ENCODE results near the gene CROCC2.

Gene CROCC2

GRCh38 chr2:240925191-240925567 lies 19.0 kb downstream of the CROCC2 start:
- no peak for DNase-seq

- DNase-seq, result no peak
Measured at GRCh38 chr2:240925568-240926515, 19.7 kb downstream of the CROCC2 start.

- no peak for DNase-seq
Measured at GRCh38 chr2:240926516-240927389, 20.6 kb downstream of the CROCC2 start.

DNA sequence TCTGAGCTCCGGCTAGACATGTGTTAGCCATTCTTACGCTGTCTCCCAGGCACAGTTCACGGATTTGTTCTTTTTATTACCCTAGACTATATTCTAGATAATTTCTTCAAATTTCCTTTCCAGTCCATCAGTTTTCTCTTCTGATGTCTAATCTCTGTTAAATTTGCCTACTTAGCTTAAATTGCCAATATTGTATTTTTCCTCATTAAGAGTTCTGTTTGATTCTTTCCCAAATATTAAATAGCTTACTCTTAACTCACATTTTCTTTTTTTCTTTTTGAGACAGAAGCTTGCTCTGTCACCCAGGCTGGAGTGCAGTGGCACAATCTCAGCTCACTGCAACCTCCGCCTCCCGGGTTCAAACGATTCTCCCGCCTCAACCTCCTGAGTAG lies 21.2 kb downstream of the CROCC2 start:
- no peak for DNase-seq

GRCh38 chr2:240928476-240929363 lies 22.6 kb downstream of the CROCC2 start:
- DNase-seq, result no peak

- no peak for DNase-seq
Measured at GRCh38 chr2:240929364-240930095, 23.4 kb downstream of the CROCC2 start.

- DNase-seq, result no peak
Measured at GRCh38 chr2:240930096-240930630, 24.0 kb downstream of the CROCC2 start.

- no peak for DNase-seq
Measured at GRCh38 chr2:240930631-240931318, 24.6 kb downstream of the CROCC2 start.

DNA sequence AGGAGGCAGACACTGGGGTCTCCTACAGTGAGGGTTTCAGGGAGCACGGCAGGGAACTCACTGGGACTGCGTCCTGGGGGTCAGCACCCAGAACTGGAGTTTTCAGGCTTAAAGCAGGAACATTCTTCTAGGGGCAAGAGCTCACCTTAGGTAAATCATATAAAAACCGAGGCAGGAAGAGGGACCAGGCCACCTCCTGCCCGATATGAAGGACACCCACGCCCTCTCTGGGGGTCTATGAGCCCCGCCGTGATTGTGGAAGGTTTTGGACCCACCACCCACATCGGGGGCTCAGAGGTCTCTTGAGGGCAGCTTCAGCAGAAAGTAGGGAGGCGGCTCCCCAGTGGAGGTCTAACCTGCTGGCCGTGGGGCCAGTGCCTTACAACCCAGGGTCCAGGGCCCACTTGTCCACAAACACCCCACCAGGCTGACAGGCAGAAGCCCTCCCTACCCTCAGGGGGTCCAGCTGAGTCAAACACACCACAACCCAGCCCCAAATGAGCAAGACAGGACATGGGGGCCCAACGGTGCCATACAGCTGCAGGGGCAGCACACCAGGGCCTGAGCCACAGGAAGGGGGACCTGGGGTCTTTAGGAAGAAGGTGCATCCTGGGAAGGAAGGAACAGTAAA lies 25.3 kb downstream of the CROCC2 start:
- no peak for DNase-seq

GRCh38 chr2:240932001-240932723 lies 26.0 kb downstream of the CROCC2 start:
- DNase-seq, result no peak

GRCh38 chr2:240932724-240933047 lies 26.6 kb downstream of the CROCC2 start:
- DNase-seq, result no peak

DNA sequence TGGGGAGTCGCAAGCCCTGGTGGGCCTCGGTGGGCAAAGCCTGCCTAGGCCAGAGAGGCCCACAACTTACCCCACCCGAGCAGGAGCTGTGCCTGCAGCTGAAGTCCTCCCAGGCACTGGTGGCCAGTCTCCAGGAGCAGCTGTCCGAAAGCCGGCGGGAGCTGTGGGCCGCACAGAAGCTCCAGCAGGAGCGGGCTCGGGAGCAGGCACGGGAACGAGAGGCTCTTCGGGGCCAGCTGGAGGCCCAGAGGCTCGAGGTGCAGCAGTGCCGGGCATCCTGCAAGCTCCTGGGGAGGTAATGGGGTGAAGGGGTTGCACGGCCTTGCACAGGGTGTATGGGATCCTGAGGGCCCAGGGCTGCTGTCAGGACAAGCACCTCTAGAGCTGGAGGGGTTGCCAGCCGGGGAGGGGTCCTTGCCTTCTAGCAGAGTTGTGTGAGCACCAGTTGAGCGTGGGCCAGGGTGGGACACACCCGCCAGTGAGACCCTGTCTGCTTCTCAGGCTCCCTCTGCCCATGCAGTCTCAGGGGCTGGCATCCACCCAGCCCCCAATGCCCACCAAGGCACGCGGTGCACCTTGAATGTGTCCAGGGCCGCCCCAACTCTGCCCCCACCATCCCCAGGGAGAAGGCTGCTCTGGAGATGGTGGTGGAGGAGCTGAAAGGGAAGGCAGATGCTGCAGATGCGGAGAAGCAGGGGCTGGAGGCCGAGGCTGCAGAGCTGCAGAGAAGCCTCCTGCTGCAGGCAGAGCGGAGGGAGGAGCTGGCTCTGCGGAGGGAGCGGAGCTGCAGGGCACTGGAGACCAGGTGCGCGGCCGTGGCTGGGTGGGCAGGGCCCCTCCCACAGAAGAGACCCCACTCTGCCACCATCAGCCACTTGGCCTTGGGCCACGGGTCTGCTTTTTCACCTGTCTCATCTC lies 27.2 kb downstream of the CROCC2 start:
- DNase-seq, result no peak

GRCh38 chr2:240933966-240934700 lies 28.0 kb downstream of the CROCC2 start:
- DNase-seq, result no peak

GRCh38 chr2:240934701-240935102 lies 28.6 kb downstream of the CROCC2 start:
- DNase-seq, result no peak

DNA sequence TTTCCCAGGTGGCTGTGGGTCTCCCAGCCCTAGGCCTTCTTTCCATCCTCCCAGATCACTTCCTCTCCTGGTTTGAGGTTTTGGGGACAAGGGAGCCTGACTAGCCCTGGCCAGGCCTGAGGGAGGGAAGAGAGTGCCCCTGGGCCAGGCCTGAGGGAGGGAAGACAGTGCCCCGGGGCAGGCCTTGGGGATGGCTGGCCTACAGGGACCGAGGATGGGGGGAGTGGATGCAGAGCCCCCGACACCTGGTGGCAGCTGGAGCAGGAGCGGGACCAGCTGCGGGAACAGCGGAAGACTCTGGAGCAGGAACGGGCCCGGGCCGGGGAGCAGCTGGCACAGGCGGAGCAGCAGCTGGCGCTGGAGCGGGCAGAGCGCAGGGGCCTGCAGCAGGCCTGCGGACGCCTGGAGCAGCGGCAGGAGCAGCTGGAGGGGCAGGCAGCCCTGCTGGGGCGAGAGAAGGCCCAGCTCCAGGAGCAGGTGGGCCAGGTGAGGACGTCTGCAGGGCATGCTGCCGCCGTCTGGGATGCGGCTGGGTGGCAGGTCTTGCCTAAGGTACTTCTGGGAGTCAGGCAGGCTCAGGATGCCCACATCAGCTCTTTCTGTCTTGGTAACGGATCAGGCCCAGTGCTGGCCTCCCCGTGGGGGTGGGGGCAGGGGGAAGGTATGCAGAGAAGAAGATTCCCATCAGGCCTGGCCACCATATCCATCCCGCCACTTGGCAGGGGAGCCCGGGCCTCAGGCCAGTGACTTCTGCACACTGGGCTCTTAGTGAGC lies 29.2 kb downstream of the CROCC2 start:
- DNase-seq, result no peak

DNA sequence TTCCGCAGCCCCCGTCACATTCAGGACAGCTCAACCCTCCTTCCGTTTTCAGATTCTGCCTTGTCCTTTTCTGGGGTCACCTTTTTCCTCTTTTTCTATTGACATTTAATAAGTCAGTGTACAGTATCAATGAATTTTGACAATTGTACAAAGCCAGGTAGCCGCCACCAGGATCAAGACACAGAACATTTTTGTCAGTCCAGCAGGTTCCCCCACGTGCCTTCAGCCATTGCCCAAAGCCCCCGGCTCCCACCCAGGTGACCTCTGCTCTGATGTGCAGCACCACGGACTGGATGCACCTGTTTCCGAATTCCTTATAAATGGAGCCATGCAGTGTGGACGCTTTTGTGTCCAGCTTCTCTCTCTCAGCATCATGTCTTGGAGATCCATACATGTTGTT lies 30.0 kb downstream of the CROCC2 start:
- no peak for DNase-seq

GRCh38 chr2:240946046-240946445 lies 39.9 kb downstream of the CROCC2 start:
- DNase-seq, result no peak

All from NCI-H187 (cell line).